Fibroblast of skin of scalp (primary cell): ENCODE data around the gene IGSF3.
A peak's percentile ranks its signal among the peaks of the same experiment; 100 is the strongest.

Experiments
- DNase-seq: peaks from one replicate; pipeline ENCODE4 v3.0.0-alpha.2; 2013

The IGSF3 gene

DNA sequence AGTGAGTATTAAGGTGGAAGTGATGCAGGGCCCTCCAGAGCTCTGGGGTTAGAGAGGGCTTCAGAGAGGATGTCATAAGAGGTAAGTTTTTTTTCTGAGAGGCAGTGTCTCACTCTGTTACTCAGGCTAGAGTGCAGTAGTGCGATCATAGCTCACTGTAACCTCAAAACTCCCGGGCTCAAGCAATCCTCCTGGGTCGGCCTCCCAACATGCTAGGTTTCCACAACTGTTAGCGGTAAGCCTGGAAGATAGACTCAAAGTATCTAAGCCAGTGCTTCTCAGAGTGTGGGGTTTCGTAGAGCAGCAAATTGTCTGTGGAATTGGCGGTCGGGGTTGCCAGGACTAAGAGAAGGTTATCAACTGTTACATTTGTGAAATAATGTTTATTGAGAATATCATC is 18.6 kb upstream of the IGSF3 start:
- DNase-seq = no peak

DNA sequence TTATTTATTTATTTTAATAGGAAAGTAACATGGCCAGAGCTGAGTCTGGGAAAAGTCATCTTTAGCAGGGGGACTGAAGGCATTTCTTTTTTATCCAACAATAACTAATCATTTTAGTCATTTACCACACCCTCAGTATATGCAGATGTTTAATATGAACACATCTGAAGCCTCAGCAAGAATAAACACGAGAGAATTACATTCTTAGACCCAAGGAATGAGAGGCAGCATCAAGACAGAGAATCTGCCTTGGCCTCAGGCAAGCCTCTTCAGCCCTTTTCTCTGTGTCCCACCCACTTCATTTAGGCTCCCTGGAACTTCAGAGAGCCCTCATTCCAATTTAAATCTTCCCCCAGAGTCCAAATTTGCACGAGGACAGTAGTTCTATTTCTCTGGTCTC is 17.0 kb upstream of the IGSF3 start:
- peak; percentile 56 for DNase-seq

DNA sequence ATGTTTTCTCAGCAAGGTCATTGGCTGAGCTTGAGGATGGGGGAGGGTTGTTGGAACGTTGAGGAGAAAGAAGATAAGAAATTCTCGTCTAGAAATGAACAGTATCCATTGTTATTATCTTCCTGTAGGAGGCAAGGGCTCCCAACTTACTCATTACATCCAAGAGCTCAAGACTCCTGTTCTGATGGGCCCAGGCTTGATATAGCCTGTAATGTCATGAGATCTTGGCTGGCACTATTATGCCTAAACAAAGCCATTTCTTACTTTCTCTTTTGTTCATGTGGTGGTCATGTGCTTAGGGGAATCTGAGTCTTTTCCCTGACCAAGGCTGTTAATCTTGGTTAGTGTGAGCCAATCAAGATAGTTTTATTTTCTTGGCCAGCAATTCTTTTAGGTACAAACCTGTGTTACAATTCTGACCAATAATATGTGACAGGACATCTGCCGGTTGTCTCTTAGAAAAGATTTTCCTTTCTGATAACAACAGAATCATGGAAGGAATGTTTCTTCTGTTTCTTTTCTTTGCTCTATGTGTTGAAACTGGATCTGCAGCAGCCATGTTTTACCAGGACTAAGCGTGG is 15.2 kb upstream of the IGSF3 start:
- no peak for DNase-seq

DNA sequence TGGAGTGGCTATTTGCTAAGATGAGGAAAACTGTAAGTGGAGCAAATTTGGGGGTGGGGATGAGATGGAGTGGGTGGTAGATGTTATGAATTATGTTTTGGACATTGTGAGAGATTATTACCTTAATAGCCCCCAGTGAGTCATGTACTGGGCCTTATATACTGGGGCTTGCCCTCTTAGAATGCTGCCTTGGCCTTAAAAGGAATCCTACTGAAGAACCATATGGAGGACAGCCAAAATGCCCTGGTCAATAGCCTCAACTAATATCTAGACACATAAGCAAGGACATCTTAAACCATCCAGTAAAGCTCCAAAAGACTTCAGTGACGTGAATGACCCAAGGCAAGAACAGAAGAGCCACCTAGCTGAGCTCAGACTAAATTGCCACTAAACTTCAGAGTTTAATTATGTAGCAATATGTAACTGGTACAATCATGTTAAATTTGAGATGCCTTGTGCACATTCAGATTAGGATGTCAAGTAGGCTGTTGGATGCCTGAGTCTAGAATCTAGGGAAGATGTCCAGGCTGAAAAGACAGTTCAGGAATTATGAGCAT is 13.9 kb upstream of the IGSF3 start:
- no peak for DNase-seq

DNA sequence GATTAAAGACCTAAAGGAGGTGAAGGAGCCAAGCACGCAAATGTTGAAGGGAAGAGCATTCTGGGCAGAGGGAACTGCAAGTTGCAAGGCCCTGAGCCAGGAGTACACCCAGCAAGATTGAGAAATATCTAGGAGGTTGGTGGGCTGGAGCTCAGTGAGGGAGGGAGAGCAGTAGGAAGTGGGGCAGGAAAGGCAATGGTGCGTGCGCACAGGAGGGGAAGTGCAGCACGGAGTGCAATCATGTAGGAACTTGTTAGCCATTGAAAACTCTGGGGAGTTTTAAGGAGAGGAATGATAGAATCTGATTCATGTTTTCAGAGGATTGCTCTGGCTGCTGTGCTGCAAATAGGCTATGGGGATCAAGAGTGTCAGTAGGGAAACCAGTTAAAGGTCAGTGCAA is 13.2 kb upstream of the IGSF3 start:
- no peak for DNase-seq

DNA sequence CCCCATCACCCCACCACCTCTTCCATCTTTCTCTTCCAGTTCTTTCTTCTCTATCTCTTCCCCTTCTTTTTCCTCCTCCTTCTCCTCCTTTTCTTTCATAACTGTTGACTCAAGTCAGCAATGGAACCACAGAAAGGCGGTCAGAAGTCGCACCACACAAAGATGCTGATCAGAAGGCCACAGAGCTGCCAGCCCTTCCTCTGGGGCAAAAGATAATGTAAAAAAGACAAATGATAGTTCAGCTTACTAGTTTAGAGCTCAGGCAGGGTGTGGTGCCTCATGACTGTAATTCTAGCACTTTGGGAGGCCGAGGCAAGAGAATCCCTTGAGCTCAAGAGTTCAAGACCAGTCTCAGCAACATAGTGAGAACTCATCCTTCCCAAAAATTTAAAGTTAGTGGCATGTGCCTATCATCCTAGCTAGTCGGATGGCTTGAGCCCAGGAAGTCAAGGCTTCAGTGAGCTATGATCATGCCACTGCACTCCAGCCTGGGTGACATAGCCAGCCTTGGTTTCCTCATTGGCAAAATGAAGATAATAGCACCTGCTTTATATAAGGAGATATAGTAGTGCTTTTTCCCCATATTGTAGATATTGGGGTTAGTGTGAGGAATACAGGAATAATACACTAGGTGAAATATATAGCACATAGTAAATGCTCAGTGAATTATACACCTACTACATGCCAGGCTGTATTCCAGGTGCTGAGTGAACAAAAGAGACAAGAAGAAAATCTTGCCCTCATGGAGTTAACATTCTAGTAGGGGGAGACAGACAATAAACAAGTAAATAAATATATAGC is 12.5 kb upstream of the IGSF3 start:
- DNase-seq = no peak

DNA sequence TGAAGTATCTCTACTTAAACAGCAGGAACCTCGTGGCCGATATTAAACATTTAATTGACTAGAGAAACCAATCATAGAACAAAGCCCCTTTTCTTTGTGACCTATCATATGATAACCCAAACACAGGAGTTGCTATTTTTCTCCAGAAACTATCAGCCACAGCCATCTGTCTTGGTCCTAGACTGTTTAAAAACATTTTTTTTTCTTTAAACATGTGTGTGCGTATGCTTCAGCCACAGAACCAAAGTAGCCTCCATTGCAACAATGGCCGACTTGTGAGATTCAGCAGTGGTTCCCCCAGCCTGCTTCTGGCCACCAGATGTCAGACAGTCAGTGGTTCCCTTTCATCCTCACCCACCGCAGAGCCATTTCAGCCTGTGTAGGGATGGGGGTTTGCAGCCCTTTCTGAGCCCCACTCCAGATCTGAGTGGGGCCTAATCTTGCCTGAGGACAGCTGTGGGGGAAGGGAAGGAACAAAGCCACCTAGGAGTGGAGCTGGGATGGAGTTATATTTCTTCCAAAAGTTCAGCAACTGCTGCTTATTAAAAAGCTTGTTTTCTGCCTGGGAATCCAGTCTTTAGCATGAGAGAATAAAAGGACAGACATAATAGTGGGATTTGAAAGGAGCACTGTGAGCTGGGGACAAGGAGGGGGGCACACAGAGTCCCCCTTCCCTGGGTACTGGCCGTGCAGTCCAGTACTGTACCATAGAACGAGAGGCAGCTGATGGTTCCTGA is 11.7 kb upstream of the IGSF3 start:
- no peak for DNase-seq

DNA sequence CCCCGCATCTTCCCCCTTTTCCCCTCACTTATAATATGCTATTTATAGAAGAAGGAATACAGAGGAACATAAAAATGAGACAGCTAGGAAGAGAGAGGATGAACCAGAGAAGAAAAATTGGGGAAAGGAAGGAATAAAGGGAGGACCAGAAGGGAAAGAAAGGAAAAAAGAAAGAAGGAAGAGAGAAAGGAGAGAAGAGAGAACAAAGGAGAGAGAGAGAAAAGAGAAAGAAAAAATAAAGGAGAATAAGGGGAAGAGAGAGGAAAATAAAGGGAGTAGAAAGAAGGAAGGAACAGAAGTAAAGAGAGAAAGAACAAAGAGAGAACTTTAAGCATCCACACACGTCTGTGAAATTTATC is 11.2 kb upstream of the IGSF3 start:
- DNase-seq = no peak

DNA sequence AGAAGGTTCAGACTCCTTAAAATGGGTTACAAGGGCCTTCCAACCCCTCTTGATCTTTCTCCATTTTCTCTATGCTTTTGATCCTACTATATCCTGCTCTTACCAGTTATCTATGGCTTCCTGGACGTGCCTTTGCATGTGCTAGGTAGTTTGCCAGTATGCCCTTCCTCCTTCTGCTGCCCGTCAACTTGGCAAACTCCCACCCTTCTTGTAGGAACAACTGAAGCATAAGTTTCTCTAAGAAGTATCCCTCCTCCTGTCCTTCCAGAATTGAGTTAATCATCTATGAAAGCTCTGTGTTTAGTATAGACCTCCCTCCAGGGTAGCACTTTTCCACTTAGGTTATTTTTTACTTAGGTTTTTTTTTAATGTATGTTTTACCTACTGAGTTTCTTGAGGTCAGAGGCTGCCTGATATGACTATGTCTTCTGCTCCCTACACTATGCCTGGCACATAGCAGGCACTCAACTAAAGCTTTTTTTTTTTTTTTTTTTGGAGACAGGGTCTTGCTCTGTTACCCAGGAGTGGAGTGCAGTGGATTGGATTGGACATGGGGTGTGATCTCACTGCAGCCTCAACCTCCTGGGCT is 10.0 kb upstream of the IGSF3 start:
- no peak for DNase-seq

DNA sequence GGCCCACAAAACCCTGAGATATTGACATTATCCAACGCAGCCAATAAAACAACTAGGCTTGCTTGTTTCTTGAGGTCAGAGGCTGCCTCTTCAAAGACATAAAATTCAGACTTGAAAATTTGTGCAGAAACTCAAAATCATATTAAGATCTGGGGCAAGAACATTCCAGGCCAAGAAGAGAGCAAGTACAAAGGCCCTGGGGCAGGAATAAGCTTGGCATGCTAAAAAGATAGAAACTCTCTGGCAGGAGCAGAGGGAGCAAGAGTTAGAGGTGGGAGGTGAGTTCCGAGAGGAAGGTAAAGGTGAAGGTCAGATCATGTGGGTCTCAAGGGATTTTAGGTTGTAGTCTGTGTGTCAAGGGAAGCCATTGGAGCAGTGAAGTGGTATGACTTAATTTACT is 8.8 kb upstream of the IGSF3 start:
- no peak for DNase-seq

DNA sequence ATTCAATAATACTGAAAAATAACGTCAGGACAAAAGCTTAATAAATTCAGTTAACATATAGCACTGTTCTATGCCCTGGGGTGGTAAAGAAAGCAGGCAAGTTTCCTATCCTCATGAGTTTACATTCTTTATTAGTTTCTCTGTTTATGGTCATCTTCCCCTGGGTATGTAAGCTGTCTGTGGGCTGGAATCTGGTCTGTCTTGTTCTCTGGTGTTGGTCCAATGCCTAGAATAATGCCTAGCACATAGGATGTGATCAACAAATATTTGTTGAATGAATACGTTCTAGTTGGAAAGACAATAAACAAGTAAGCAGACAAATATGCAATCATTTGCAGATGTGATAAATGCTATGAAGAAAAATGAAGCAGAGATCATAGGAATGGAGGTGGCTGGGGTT is 7.2 kb upstream of the IGSF3 start:
- DNase-seq = peak; percentile 63

DNA sequence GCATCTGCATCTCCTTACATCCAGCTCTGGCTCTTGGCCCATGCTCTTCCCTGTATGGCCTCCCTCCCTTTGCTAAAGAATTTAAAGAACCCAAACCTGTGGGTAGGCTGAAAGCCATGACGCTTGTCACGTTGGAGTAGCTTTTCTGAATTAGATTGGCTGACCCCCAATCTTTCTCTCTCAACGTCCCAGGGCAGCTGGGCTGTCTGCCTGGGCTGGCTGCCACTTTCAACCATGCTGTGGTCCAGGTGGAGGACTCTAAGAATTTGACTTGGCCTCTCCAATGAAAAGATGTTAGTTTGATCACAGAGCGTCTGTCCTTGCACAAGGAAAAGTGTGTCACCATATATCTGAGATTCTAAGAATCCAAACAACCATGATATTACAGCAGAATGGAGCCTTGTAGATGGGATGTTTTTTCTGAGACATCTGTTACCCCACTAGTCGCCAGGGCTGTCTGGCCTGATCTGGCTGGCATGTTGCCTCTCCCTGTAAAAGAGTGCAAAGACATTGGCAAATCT is 6.5 kb upstream of the IGSF3 start:
- DNase-seq = peak; percentile 40

DNA sequence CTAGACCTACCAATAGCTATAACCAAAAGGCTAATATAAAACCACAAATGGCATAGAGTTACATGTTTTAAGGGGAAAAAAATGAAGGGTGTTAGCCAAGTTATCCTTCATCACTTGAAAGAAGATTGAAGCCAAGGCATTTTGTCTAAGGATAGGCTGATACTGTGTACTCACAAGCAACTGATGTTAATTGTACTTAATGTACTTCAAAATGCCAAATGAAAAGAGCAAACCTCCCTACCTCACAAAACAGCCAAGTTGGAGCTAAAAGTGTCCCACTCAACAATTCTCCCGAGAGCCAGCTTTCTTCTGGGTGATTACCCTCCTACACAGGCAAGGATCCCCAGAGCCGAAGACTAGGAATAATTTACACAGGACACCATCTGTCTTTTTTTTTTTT is 4.4 kb upstream of the IGSF3 start:
- no peak for DNase-seq

DNA sequence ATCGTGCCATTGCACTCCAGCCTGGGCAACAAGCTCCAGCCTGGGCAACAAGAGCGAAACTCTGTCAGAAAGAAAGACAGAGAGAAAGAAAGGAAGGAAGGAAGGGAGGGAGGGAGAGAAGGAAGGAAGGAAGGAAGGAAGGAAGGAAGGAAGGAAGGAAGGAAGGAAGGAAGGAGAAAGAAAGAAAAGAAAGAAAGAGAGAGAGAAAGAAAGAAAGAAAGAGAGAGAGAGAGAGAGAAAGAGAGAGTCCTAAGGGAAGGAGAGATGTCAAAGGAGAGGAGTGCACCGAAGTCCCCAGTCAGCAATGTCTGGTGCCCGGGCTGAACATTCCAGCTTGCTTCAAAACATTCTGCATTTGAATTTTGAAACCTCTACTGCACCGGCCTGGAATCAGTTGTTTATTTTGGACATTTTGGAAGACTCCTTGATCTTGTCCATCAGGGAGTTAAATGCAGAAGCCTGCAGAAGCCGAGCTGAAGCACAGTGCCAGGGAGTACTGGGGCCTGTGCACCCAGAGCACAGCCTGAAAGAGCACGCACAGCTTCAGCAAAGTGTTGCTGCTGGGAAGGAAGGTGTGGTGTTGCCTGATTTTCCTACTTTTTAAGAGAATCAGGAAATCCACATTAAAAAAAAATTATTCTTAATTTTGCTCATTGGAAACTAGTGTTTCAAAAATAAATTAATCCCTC is 3.7 kb upstream of the IGSF3 start:
- DNase-seq = no peak

DNA sequence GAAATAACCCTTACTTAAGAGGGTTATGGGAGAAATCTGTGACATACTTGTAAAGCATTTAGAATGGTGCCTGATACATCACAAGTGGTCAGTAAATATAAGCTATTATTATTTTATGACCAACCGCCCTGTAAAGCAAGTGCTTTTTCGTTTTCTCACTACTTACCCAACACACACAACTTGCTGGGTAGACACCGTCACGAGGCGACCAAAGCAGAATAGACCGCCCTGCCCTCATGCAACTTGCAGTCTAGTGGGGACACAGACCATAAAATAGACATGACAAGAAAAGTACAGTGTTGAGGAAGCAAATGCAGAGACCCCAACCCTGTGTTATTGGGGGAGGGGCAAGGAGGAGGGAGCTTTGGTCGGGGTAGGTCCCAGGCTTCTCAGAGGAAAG is 744 bp upstream of the IGSF3 start:
- no peak for DNase-seq

DNA sequence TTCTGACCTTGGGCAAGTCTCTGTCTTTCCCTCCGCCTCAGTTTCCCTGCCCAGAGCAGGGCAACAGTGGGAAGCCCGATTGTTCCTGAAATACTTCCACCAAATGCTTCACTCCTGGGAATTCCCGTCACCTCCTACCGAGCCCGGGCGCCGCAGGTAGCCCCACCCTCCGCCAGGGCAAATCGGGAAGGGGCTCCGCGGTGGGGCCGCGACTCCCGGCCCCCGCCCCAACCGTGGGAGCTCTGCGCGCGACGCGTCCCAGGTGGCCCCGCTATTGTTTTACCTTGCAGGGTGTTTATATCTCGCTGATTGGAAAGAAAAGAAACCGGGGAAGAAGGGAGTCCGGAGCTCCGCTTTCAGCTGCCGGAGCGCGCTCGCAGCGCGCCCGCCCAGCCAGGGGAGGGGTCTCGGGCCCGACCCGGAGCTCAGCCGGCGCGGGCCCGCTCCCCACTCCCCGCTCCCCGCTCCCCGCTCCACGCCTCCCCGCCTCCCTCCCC is 407 bp downstream of the IGSF3 start:
- no peak for DNase-seq

DNA sequence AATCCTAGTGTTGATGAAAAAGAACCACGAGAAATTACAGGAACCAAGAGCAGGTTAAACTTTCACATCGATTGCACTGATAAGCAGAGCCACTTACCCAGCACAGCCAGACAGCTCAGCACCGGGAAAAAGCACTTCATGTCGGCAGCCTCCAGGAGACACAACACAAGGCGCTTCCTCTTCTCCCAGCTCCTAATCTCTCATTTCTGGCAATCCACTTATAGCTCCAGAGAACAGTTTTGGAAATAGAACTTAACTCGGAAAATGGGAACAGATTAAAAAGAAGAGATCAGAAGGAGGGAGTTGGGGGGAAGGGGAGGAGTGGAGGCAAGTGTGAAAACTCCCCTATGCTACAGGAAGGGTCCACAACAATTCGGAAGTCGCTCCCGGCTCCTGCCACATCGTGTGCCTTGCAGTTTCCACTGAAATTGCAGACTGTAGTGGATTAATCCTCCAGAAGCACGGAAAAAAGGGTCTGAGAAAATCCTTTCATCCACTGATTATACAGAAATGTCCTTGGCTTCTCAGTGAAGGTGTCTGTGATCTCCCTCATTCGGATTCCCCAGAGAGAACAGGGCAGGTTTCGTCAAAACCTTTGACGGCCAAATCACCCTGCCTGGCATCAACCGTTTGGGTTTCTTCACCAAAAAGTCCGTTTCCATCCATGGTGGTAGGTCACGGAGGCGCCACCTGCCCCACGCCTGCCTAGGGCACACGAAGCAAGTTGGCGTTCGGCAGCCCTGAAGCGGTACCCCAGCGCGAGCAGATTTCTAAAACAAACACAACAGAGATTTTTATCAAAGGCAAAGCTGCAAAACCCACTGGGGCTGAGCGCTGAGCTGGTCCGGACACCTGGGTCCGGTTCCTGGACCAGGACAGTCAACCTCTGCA is 1.1 kb downstream of the IGSF3 start:
- DNase-seq = no peak

DNA sequence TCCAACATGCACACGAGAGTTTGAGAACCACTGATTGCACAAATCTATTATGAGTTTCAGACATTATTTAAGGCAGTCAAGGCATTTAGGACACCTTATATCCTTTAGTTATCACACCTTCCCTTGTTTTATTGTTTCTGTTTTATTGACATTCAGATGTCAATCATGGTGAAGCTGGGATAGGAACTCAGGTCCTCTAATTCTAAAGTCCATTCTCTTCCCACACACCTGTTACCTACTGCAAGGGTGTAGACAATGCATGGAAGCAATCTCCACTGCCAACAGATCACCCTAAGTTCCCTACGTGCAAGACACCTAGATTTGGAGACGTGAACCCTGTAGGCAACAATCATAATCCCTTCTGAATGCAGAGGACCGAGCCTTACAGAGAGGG is 2.6 kb downstream of the IGSF3 start:
- no peak for DNase-seq

DNA sequence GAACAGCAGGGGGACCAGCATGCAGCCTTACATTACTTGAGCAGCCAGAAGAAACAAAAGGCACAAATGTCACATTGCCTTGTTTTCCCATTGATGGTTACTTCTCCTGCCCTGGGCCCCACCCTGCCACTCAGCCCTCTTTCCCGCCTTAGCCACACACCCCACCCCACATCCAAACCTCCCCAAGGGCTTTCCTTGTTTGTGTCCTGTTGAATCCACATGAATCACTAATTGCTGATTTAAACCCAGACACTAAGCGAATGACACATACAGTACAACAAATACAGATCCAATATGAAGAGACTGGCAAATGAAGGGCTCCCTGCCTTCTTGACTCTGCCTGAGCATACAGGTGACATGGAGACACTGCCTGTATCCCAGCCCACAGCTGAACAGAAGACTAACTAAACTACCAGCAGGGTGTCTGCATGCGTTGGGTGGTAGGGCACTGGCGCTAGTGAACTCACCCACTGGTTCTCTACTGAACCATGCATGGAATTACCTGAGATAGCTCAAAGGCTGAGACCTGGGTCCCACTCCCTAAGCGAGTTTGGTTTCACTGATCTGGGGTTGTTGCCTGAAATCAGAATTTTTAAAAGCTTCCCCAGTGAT is 3.1 kb downstream of the IGSF3 start:
- DNase-seq = no peak

DNA sequence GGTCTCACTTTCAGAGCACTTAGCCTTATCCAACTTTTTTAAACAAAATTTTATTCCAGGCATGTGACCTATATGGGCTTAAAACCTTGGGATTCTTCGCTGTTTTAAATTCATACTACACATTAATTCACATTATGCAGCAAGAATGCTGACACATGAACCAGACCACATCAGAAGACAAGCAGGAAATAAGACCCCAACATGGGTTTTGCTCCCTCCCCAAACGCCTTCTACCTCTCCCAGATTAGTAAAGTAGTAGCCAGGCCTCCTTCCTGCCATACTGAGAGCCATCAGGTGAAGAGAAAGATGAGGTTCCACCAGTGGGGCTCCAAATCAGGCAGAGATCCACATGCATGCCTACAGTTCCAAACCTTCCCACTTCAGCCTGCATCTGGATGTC is 3.7 kb downstream of the IGSF3 start:
- no peak for DNase-seq

DNA sequence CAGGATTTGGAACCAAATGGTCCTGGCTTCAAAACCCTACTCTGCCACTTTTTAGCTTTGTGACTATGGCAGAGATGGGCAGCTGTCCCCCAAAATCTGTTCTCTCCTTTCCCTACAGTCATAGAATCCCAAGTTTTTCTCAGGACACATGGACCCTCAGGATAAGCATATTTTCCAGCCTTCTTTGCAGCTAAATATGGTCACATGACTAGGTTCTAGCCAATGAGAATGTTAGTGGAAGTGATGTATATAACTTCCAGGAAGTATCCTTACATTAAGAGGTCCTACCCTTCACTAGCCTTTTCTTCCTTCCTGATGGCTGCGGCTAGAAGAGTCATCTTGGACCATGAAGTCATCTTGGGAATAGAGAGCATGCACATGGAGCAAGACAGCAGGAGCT is 5.9 kb downstream of the IGSF3 start:
- no peak for DNase-seq
